KMS-11 (cell line): ENCODE measurements around the gene CRACR2B.

ENCODE experiments used
- H2AFZ ChIP-seq: fragments of 200-600 bp; sonication (generic); 2 replicates; pipeline ENCODE4 v1.6.1; 2016; ENCODE audit warnings: antibody characterized with exemption, mixed run types, low read depth
- H3K27ac ChIP-seq: fragments of 200-600 bp; sonication (generic); 2 replicates; pipeline ENCODE4 v1.6.1; 2016; ENCODE audit warnings: mild to moderate bottlenecking, mixed run types
- H3K27me3 ChIP-seq: fragments of 200-600 bp; sonication (generic); 2 replicates; pipeline ENCODE4 v1.6.1; 2017; ENCODE audit warnings: mild to moderate bottlenecking, low read depth, mixed run types, moderate library complexity; ENCODE audit not compliant: insufficient read depth
- H3K36me3 ChIP-seq: fragments of 200-600 bp; sonication (generic); 2 replicates; pipeline ENCODE4 v1.6.1; 2017; ENCODE audit warnings: mild to moderate bottlenecking, mixed run types; ENCODE audit not compliant: insufficient read depth
- H3K4me1 ChIP-seq: fragments of 200-600 bp; sonication (generic); 2 replicates; pipeline ENCODE4 v1.6.1; 2016; ENCODE audit warnings: mild to moderate bottlenecking, low read depth, mixed run types; ENCODE audit not compliant: poor library complexity, severe bottlenecking
- H3K4me2 ChIP-seq: fragments of 200-600 bp; sonication (generic); 2 replicates; pipeline ENCODE4 v1.7.0; 2016; ENCODE audit warnings: mild to moderate bottlenecking, mixed run types
- H3K4me3 ChIP-seq: fragments of 200-600 bp; sonication (generic); IDR thresholded peaks from 2 replicates; pipeline ENCODE4 v1.6.1; 2017; ENCODE audit warnings: low read depth, low read length, mixed read lengths; ENCODE audit not compliant: insufficient read depth
- H3K79me2 ChIP-seq: fragments of 200-600 bp; sonication (generic); 2 replicates; pipeline ENCODE4 v1.6.1; 2016; ENCODE audit warnings: low read depth, mixed run types; ENCODE audit not compliant: insufficient read depth
- H3K9ac ChIP-seq: fragments of 200-600 bp; sonication (generic); 2 replicates; pipeline ENCODE4 v1.6.1; 2016; ENCODE audit warnings: mild to moderate bottlenecking, mixed run types
- H4K20me1 ChIP-seq: fragments of 200-600 bp; sonication (generic); 2 replicates; pipeline ENCODE4 v1.6.1; 2016; ENCODE audit warnings: mild to moderate bottlenecking, mixed run types; ENCODE audit not compliant: insufficient read depth
- TF ChIP-seq, protein P1 (sequence below): fragments of 200-600 bp; sonication (generic); conservative IDR thresholded peaks from 2 replicates; pipeline ENCODE4 v1.6.1; 2017; ENCODE audit warnings: low read depth, mild to moderate bottlenecking, antibody characterized with exemption, low read length, moderate library complexity, mixed read lengths

Gene CRACR2B

DNA sequence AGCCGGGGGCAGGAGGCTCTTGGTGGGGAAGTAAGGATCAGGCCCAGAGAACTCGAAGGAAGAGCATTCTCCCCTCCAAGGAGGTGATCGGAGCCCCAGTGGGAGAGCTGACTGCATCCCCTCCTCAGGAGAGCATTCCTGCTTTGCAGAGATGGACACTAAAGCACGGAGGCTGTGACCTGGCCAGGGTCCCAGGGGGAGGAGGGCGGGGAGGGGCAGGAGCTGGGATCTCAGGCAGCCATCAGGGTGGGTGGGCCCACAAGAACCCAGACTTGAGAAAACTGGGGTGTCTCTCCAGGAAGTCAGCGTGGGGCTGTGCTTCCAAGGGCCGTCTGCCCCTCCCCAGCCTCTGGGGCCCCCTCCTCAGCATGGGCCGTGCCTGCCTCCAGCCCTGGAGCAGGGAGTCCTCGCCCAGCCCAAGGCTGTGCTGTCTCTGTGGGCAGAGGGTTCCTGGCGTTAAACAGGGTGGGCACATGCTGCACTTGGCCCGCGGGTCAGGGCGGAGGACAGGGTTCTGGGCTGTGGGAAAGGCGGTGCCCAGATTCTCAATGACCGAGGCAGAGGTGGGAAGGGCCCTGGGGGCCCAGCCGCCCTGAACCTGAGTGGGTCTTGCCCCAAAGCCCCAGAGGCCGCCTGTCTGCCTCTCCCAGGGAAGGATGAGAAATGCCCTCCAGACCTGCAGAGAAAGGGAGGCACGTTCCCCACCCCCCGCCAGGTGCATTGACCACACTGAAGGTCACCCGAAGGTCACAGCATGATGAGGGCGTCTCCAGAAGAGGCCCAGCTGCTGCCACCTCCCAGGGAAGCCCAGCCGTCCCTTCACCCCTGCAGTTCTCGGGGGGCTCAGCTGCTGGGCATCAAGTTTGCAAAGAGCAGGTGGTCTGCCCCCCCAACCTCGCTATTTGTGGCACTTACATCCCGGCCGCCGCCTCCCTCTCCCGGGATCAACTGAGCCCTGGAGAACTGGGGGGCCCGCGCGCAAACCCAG, 38.5 kb upstream of the CRACR2B start:
- Histone ChIP-seq H2AFZ (no peak overlapping the region), H3K4me2 (peak overlapping the region; percentile 84; the same call in 1 of the 2 replicates), H3K27me3 (no peaks in the 10 kb centered on the region), H3K9ac (peak overlapping the region; percentile 32; the same call in 1 of the 2 replicates), H3K27ac (no peak overlapping the region; the same call in 1 of the 2 replicates), H3K4me3 (no peak overlapping the region), H4K20me1 (no peaks in the 10 kb centered on the region), H3K36me3 (no peaks in the 10 kb centered on the region), H3K79me2 (no peaks in the 10 kb centered on the region), H3K4me1 (peaks cover 12% of the 10 kb centered on the region)
- TF ChIP-seq, protein P1, sequence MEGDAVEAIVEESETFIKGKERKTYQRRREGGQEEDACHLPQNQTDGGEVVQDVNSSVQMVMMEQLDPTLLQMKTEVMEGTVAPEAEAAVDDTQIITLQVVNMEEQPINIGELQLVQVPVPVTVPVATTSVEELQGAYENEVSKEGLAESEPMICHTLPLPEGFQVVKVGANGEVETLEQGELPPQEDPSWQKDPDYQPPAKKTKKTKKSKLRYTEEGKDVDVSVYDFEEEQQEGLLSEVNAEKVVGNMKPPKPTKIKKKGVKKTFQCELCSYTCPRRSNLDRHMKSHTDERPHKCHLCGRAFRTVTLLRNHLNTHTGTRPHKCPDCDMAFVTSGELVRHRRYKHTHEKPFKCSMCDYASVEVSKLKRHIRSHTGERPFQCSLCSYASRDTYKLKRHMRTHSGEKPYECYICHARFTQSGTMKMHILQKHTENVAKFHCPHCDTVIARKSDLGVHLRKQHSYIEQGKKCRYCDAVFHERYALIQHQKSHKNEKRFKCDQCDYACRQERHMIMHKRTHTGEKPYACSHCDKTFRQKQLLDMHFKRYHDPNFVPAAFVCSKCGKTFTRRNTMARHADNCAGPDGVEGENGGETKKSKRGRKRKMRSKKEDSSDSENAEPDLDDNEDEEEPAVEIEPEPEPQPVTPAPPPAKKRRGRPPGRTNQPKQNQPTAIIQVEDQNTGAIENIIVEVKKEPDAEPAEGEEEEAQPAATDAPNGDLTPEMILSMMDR: no peak

DNA sequence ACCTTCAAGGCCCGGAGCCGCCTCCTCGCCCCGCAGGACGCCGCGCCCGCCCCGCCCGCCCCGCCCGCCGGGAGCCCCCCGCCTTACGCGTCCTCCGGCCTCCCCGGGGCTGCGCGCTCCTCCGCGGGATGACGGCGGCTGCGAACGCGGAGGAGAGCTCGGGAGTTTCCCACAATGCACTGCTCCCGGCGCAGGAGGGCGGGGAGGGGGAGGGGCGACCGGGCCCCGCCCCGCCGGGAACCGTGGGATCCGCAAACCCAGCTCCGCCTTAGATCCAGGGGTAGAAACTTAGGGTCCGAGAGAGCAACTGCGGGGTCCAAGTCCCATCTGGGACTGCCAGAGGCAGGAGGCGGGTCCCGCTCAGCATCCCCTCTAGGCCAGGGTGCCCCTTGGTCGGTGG, 37.8 kb upstream of the CRACR2B start, which contains the start of gene CEND1:
CEND1 (minus strand) TSS at position 148 of the 400 bp plus-strand sequence. CDS start 1,514 bp downstream, outside the sequence.
- peak within 1 kb of the TSS; percentile 32; the same call in 1 of the 2 replicates for H3K9ac ChIP-seq
- no peaks in the 10 kb centered on the region for H4K20me1 ChIP-seq
- no peaks in the 10 kb centered on the region for H3K36me3 ChIP-seq
- H3K79me2 ChIP-seq: no peaks in the 10 kb centered on the region
- no peak within 1 kb of the TSS; the same call in 1 of the 2 replicates for H3K27ac ChIP-seq
- peak within 1 kb of the TSS; percentile 84; the same call in 1 of the 2 replicates for H3K4me2 ChIP-seq
- TF ChIP-seq, protein P1: no peak
- H3K4me1 ChIP-seq: peaks cover 12% of the 10 kb centered on the region
- H3K27me3 ChIP-seq: no peaks in the 10 kb centered on the region
- H2AFZ ChIP-seq: no peak within 1 kb of the TSS
- no peak within 1 kb of the TSS for H3K4me3 ChIP-seq

DNA sequence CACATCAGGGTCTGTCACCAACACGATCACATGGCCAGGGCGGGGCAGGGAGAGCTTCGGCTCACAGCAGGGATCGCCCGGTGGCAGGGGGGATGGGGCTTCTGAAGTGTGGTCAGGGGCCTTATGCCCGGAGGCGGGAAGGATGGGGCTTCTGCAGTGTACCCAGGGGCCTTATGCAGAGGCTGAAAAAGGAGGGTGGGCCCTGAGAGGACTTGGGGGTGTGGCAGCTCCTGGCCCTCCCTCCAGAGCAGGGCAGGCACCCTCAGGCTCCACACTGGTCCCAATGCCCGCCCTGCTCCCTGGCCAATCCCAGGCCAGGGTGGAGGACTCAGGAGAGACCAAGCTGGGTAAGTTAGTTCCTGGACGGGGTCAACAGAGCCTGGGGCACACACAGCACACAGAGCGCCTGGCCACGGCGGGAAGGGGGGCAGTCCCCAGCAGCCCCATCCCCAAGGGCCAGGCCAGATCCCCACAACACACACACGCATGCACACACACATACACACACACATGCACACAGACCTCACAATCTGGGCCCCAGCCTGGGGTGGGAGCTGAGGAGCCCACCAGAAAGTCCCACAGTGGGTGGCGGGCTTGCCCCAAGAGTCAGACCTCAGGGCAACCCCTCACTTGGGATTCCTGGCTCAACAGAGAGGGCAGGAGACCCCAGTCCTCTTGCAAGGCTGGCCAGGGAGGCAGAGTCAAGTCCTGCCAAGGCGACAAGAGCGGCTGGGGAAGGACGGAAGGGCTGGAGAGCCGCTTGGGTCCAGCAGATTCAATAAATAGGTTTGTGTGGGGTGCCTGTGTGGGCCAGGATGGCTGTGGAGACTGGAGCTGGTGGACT, 36.8 kb upstream of the CRACR2B start:
- TF ChIP-seq, protein P1: no peak
- Histone ChIP-seq H3K4me1 (peaks cover 12% of the 10 kb centered on the region), H3K79me2 (0 out of 2 replicates have a peak, but pooled peaks cover 4% of the 10 kb centered on the region), H3K4me3 (no peak overlapping the region), H3K36me3 (no peaks in the 10 kb centered on the region), H3K27ac (no peak overlapping the region), H4K20me1 (no peaks in the 10 kb centered on the region), H2AFZ (no peak overlapping the region), H3K27me3 (no peaks in the 10 kb centered on the region), H3K9ac (no peak overlapping the region), H3K4me2 (no peak overlapping the region)

DNA sequence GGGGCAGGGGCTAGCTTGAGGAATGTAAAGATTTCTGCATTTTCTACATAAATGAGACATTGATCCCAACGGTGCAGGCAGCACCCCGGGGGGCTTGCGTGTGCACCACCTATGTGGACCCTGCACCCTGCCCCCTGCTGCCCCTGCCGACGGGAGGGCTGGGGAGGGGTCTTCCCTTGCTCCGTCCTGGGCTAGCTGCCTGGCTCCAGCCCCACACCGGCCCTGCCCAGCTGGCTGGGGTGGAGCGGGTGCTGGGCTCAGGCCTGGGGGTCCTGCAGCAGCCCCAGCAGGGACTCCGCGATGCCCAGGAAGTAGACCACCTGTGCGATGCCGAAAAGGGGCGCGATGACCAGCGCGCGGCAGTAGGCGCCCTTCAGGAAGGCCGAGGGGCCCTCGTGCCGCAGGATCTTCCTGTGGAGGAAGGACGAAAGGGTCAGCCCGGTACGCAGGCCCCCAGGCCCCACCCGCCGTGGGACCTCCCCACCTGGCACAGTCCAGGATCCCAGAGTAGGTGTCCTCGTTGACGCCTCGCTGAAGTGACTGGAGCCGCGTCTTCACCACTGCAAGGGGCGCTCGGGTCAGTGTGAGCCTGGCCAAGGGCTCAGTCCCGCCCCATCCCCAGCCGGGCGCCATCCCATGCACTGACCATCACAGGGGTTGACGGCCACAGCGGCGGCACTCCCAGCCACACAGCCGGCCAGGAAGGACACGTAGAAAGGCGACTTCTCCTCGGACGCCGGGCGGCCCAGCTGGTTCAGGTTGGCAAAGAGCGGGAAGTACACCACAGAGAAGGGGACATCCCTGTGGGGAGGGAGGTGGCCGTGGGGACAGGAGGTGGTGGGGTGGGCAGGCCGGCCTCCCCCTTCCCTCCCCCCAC, 35.8 kb upstream of the CRACR2B start:
- Histone ChIP-seq H3K4me1 (peaks cover 16% of the 10 kb centered on the region), H3K9ac (no peak overlapping the region), H3K27ac (no peak overlapping the region), H3K27me3 (no peaks in the 10 kb centered on the region), H4K20me1 (no peaks in the 10 kb centered on the region), H3K4me3 (no peak overlapping the region), H3K4me2 (no peak overlapping the region), H3K79me2 (0 out of 2 replicates have a peak, but pooled peaks cover 4% of the 10 kb centered on the region), H3K36me3 (no peaks in the 10 kb centered on the region), H2AFZ (no peak overlapping the region)
- TF ChIP-seq, protein P1: no peak
